ENCODE results near the gene TLR9. TPM values are rescaled to one million over a fixed set of nuclear protein-coding genes. Genes with fewer than 3 reads are reported as not detected.
"Not testable (repeated sequence)": the region's sequence is repeated elsewhere in the genome, so short reads cannot be mapped to it uniquely, and the experiment has no call there.

The TLR9 gene, protein sequence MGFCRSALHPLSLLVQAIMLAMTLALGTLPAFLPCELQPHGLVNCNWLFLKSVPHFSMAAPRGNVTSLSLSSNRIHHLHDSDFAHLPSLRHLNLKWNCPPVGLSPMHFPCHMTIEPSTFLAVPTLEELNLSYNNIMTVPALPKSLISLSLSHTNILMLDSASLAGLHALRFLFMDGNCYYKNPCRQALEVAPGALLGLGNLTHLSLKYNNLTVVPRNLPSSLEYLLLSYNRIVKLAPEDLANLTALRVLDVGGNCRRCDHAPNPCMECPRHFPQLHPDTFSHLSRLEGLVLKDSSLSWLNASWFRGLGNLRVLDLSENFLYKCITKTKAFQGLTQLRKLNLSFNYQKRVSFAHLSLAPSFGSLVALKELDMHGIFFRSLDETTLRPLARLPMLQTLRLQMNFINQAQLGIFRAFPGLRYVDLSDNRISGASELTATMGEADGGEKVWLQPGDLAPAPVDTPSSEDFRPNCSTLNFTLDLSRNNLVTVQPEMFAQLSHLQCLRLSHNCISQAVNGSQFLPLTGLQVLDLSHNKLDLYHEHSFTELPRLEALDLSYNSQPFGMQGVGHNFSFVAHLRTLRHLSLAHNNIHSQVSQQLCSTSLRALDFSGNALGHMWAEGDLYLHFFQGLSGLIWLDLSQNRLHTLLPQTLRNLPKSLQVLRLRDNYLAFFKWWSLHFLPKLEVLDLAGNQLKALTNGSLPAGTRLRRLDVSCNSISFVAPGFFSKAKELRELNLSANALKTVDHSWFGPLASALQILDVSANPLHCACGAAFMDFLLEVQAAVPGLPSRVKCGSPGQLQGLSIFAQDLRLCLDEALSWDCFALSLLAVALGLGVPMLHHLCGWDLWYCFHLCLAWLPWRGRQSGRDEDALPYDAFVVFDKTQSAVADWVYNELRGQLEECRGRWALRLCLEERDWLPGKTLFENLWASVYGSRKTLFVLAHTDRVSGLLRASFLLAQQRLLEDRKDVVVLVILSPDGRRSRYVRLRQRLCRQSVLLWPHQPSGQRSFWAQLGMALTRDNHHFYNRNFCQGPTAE
- total RNA-seq: not detected

DNA sequence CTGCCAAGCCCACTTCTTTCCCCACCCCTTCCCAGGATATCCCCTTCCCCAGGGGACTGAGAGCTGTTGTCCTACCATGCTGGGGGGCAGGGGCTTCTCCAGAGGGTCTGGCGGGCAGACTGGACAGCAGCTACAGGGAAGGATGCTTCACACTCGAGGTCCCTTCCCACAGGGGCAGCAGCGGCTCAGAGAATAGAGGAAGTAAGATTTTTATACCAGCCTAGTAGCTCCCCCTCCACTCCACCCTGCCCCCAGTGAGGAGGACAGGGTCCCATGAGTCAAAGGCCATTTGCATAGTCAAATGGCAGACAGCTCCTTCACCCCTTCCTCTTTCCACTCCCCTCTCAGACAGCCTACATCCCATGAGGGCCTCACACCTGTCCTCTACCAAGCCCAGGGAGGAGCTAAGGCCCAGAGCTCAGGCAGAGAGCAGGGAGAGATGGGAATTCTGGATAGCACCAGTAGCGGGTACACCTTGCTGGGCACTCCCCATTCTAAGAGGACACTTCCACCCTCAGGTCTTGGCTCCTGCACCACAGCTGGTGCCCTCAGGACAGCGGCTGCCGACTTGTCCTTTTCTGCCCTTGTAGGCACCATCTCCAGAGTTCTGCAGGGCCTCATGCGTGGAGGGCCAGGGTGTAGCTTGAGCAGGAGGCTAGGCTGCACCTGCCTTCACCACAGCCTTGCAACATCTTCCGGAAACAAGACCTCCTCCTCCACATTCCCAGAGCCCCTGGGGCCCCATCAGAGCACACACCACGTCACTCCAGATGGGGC lies at the start of gene TLR9:
Gene TLR9, minus strand, starts transcription at position 194 of the 777 bp plus-strand sequence. Its CDS starts 116 bp downstream, at position 78.
- intact Hi-C loops (cut with DNase I): no loop called here
- DNase-seq (ENCODE audit: extremely low spot score in 2 of 2): no peak
- H3K4me1 ChIP-seq: peaks cover 5% of the 10 kb centered on the region
- H3K27me3 ChIP-seq: no peaks in the 10 kb centered on the region
- TF ChIP-seq POLR2A (IDR thresholded peaks at IDR 0.05) (no peak), POLR2AphosphoS5 (IDR thresholded peaks at IDR 0.05; ENCODE audit: insufficient read depth in 1 of 2, low read depth in 1 of 2) (no peak), CTCF (IDR thresholded peaks at IDR 0.05) (no peak)
- peaks cover 0 to 29% of the 10 kb centered on the region in 2 donors for H3K36me3 ChIP-seq
- no peak within 1 kb of the TSS for H3K27ac ChIP-seq
- no peak within 1 kb of the TSS for H3K4me3 ChIP-seq
- H3K9me3 ChIP-seq: no peaks in the 10 kb centered on the region

DNA sequence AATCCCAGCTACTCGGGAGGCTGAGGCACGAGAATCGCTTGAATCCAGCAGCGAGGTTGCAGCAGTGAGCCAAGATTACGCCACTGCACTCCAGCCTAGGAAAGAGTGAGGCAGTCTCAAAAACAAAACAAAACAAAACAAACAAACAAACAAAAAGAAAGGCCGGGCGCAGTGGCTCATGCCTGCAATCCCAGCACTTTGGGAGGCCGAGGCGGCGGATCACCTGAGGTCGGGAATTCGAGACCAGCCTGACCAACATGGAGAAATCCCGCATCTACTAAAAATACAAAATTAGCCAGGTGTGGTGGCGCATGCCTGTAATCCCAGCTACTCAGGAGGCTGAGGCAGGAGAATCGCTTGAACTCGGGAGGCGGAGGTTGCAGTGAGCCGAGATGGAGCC lies 49.3 kb upstream of the TLR9 start:
- H3K27ac ChIP-seq; H3K9me3 ChIP-seq; H3K27me3 ChIP-seq; H3K36me3 ChIP-seq; DNase-seq (ENCODE audit: extremely low spot score in 2 of 2): not testable (repeated sequence)
- Histone ChIP-seq H3K4me1 (peaks cover 85% of the 10 kb centered on the region), H3K4me3 (peak overlapping the region in 1 of 2 donors; percentile 82)
- intact Hi-C loops (cut with DNase I): loop anchor here (5.0 kb wide), 1 partner anchor 57 kb away; no protein-coding TSS in a partner anchor

GRCh38 chr3:52272831-52273230 lies 47.4 kb upstream of the TLR9 start:
- Histone ChIP-seq H3K27me3 (no peaks in the 10 kb centered on the region), H3K36me3 (peaks cover 0 to 27% of the 10 kb centered on the region in 2 donors), H3K9me3 (no peaks in the 10 kb centered on the region), H3K4me3 (no peak overlapping the region), H3K27ac (no peak overlapping the region), H3K4me1 (peaks cover 95% of the 10 kb centered on the region)
- intact Hi-C loops (cut with DNase I): loop anchor here (5.0 kb wide), 1 partner anchor 56 kb away; no protein-coding TSS in a partner anchor
- DNase-seq (ENCODE audit: extremely low spot score in 2 of 2): no peak
- TF ChIP-seq POLR2AphosphoS5 (IDR thresholded peaks at IDR 0.05; ENCODE audit: insufficient read depth in 1 of 2, low read depth in 1 of 2): no peak
- no peak for TF ChIP-seq POLR2A (IDR thresholded peaks at IDR 0.05)
- TF ChIP-seq CTCF (IDR thresholded peaks at IDR 0.05): no peak

DNA sequence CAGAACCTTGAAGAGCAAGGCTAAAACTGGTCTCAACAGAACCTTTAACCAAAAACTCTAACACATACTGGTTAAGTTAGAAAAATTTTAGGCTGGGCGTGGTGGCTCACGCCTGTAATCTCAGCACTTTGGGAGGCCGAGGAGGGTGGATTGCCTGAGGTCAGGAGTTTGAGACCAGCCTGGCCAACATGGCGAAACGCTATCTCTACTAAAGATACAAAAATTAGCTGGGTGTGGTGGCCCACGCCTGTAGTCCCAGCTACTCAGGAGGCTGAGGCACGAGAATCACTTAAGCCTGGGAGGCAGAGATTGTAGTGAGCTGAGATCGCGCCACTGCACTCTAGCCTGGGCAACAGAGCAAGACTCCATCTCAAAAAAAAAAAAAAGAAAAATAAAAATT lies 46.7 kb upstream of the TLR9 start:
- peaks cover 0 to 33% of the 10 kb centered on the region in 2 donors for H3K36me3 ChIP-seq
- H3K27ac ChIP-seq: not testable (repeated sequence)
- intact Hi-C loops (cut with DNase I): loop anchor here (5.0 kb wide), 1 partner anchor 55 kb away; no protein-coding TSS in a partner anchor

GRCh38 chr3:52270252-52270754 lies 44.9 kb upstream of the TLR9 start:
- intact Hi-C loops (cut with DNase I): loop anchor here (5.0 kb wide), 1 partner anchor 53 kb away; no protein-coding TSS in a partner anchor
- H3K4me1 ChIP-seq: peaks cover 82% of the 10 kb centered on the region
- DNase-seq (ENCODE audit: extremely low spot score in 2 of 2): no peak
- no peaks in the 10 kb centered on the region for H3K27me3 ChIP-seq
- peak overlapping the region; percentile 47 for H3K27ac ChIP-seq
- peaks cover 0 to 52% of the 10 kb centered on the region in 2 donors for H3K36me3 ChIP-seq
- no peak for TF ChIP-seq POLR2A (IDR thresholded peaks at IDR 0.05)
- TF ChIP-seq POLR2AphosphoS5 (IDR thresholded peaks at IDR 0.05; ENCODE audit: insufficient read depth in 1 of 2, low read depth in 1 of 2): no peak
- TF ChIP-seq CTCF (IDR thresholded peaks at IDR 0.05): no peak
- no peak overlapping the region for H3K4me3 ChIP-seq
- H3K9me3 ChIP-seq: no peaks in the 10 kb centered on the region

More for the DNA sequence above, 46.7 kb upstream of the TLR9 start:
- not testable (repeated sequence) for H3K27me3 ChIP-seq; H3K9me3 ChIP-seq; H3K4me3 ChIP-seq; DNase-seq (ENCODE audit: extremely low spot score in 2 of 2)
- H3K4me1 ChIP-seq: peaks cover 99% of the 10 kb centered on the region

Data from vagina (tissue), 2 donors.